MM.1S (cell line): Measurements from ENCODE around the gene C8A.

Experiments
- DNase-seq: peaks from one replicate; pipeline ENCODE4 v3.0.0-alpha.2; 2015
- H2AFZ ChIP-seq: fragments of 300-600 bp; sonication (generic); 2 replicates; pipeline ENCODE4 v1.6.0; 2016; ENCODE audit warnings: antibody characterized with exemption, low read length
- H3F3A ChIP-seq: fragments of 300-600 bp; sonication (generic); 2 replicates; pipeline ENCODE4 v1.6.1; 2016; ENCODE audit warnings: mild to moderate bottlenecking, antibody characterized with exemption, low read length, moderate library complexity, mixed read lengths; ENCODE audit not compliant: insufficient read depth
- H3K27ac ChIP-seq: fragments of 300-600 bp; sonication (generic); 2 replicates; pipeline ENCODE4 v1.5.1; 2016; ENCODE audit warnings: mild to moderate bottlenecking, low read length
- H3K27me3 ChIP-seq: fragments of 300-600 bp; sonication (generic); replicated peaks from 2 replicates; pipeline ENCODE4 v1.6.0; 2016; ENCODE audit warnings: low read length; ENCODE audit not compliant: insufficient read depth
- H3K36me3 ChIP-seq: fragments of 300-600 bp; sonication (generic); replicated peaks from 2 replicates; pipeline ENCODE4 v1.6.1; 2016; ENCODE audit warnings: mild to moderate bottlenecking, low read length, mixed read lengths; ENCODE audit not compliant: insufficient read depth
- H3K4me1 ChIP-seq: fragments of 300-600 bp; sonication (generic); 2 replicates; pipeline ENCODE4 v1.6.1; 2016; ENCODE audit warnings: low read length, mixed read lengths
- H3K4me2 ChIP-seq: fragments of 300-600 bp; sonication (generic); 2 replicates; pipeline ENCODE4 v1.6.0; 2016; ENCODE audit warnings: low read depth, low read length
- H3K4me3 ChIP-seq: fragments of 300-600 bp; sonication (generic); 2 replicates; pipeline ENCODE4 v1.5.1; 2016; ENCODE audit warnings: low read length, mixed read lengths
- H3K79me2 ChIP-seq: fragments of 300-600 bp; sonication (generic); 2 replicates; pipeline ENCODE4 v1.6.1; 2016; ENCODE audit warnings: mixed run types, low read length, mixed read lengths
- H3K9ac ChIP-seq: fragments of 300-600 bp; sonication (generic); 2 replicates; pipeline ENCODE4 v1.6.1; 2016; ENCODE audit warnings: low read length, mixed read lengths
- H3K9me2 ChIP-seq: fragments of 300-600 bp; sonication (generic); replicated peaks from 2 replicates; pipeline ENCODE4 v1.6.1; 2016; ENCODE audit warnings: mild to moderate bottlenecking, low read length, mixed read lengths; ENCODE audit not compliant: insufficient read depth
- H3K9me3 ChIP-seq: fragments of 300-600 bp; sonication (generic); replicated peaks from 2 replicates; pipeline ENCODE4 v1.6.1; 2016; ENCODE audit warnings: mild to moderate bottlenecking, low read length, mixed read lengths; ENCODE audit not compliant: insufficient read depth
- H4K20me1 ChIP-seq: fragments of 300-600 bp; sonication (generic); 2 replicates; pipeline ENCODE4 v1.6.1; 2016; ENCODE audit warnings: mild to moderate bottlenecking, low read length, moderate library complexity, mixed read lengths; ENCODE audit not compliant: insufficient read depth
- EZH2 ChIP-seq: fragments of 300-600 bp; sonication (generic); optimal IDR thresholded peaks from 2 replicates; pipeline ENCODE3; 2017; ENCODE audit warnings: low read depth, mild to moderate bottlenecking, antibody characterized with exemption, low read length, mixed read lengths
- EZH2phosphoT487 ChIP-seq: fragments of 300-600 bp; sonication (generic); IDR thresholded peaks from 2 replicates; pipeline ENCODE4 v1.6.1; 2018; ENCODE audit warnings: antibody characterized with exemption, low read length
- TF ChIP-seq, protein P1 (sequence below): fragments of 300-600 bp; sonication (generic); IDR thresholded peaks from 2 replicates; pipeline ENCODE4 v1.5.1; 2016; ENCODE audit warnings: antibody characterized with exemption, low read length, mixed read lengths

C8A gene

DNA sequence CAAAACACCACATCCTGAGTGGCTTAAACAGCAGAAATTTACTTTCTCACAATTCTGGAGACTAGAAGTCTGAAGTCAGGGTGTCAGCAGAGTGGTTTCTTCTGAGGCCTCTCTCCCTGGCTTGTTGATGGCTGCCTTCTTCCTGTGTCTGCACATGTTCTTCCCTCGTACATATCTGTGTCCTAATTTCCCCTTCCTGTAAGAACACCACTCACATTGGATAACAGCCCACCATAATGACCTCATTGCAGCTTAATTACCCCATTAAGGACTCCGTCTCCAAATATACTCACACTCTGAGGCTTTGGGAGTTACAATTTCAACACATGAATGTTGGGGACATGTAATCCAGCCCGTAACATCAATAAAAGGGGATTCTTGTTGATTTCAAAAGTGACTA is 23.4 kb downstream of the C8A start:
- Histone ChIP-seq H2AFZ (no peak overlapping the region), H3K27ac (no peak overlapping the region), H3K9me2 (no peaks in the 10 kb centered on the region), H3K27me3 (no peaks in the 10 kb centered on the region), H3K4me1 (no peaks in the 10 kb centered on the region), H3K36me3 (no peaks in the 10 kb centered on the region), H4K20me1 (no peaks in the 10 kb centered on the region), H3F3A (no peaks in the 10 kb centered on the region), H3K9ac (no peak overlapping the region), H3K9me3 (no peaks in the 10 kb centered on the region), H3K4me3 (no peak overlapping the region), H3K4me2 (no peak overlapping the region), H3K79me2 (no peaks in the 10 kb centered on the region)
- TF ChIP-seq, protein P1, sequence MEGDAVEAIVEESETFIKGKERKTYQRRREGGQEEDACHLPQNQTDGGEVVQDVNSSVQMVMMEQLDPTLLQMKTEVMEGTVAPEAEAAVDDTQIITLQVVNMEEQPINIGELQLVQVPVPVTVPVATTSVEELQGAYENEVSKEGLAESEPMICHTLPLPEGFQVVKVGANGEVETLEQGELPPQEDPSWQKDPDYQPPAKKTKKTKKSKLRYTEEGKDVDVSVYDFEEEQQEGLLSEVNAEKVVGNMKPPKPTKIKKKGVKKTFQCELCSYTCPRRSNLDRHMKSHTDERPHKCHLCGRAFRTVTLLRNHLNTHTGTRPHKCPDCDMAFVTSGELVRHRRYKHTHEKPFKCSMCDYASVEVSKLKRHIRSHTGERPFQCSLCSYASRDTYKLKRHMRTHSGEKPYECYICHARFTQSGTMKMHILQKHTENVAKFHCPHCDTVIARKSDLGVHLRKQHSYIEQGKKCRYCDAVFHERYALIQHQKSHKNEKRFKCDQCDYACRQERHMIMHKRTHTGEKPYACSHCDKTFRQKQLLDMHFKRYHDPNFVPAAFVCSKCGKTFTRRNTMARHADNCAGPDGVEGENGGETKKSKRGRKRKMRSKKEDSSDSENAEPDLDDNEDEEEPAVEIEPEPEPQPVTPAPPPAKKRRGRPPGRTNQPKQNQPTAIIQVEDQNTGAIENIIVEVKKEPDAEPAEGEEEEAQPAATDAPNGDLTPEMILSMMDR, result no peak
- no peak for TF ChIP-seq EZH2phosphoT487
- TF ChIP-seq EZH2, result no peak
- no peak for DNase-seq

DNA sequence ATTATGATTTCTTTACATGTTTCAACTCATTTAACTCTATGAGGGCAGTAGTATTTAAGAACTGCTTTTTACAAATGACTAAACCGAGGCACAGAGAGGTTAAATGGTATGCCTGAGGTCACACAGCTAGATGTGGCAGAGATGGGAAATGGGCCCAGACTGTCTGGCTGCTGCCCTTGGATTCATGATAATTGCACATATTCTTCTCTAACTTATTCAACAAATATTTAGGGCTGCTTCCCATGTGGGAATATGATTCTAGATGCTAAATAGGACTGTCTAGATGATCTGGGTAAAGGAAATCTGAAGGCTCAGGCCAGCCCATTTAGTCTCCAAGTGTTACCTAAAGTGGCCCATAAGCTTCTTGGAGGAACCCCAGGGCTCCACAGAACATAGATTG is 26.2 kb downstream of the C8A start:
- DNase-seq, result no peak
- Histone ChIP-seq H3K9ac (no peak overlapping the region), H3K4me1 (no peaks in the 10 kb centered on the region), H3K9me2 (no peaks in the 10 kb centered on the region), H2AFZ (no peak overlapping the region), H3K36me3 (no peaks in the 10 kb centered on the region), H3K9me3 (no peaks in the 10 kb centered on the region), H3K27me3 (no peaks in the 10 kb centered on the region), H3K79me2 (no peaks in the 10 kb centered on the region), H3K27ac (no peak overlapping the region), H3K4me3 (no peak overlapping the region), H3K4me2 (no peak overlapping the region), H4K20me1 (no peaks in the 10 kb centered on the region), H3F3A (no peaks in the 10 kb centered on the region)
- TF ChIP-seq EZH2 (no peak), EZH2phosphoT487 (no peak)
- TF ChIP-seq, protein P1, result no peak

DNA sequence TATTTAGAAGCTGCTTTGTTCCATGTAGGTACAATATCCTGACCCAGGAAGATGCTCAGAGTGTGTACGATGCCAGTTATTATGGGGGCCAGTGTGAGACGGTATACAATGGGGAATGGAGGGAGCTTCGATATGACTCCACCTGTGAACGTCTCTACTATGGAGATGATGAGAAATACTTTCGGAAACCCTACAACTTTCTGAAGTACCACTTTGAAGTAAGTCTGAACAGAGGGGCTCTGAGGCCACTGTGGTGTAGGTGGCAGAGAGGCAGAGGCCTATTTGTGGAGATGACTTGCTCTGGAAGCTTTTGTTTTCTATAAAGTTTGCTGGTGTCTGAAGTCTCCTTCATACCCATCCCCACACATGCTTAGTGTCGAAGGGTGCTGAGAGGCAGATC is 26.8 kb downstream of the C8A start:
- Histone ChIP-seq H2AFZ (no peak overlapping the region), H3K9me2 (no peaks in the 10 kb centered on the region), H3K79me2 (no peaks in the 10 kb centered on the region), H3K27me3 (no peaks in the 10 kb centered on the region), H3K9ac (no peak overlapping the region), H3K4me2 (no peak overlapping the region), H3F3A (no peaks in the 10 kb centered on the region), H3K9me3 (no peaks in the 10 kb centered on the region), H3K4me1 (no peaks in the 10 kb centered on the region), H3K4me3 (no peak overlapping the region), H3K36me3 (no peaks in the 10 kb centered on the region), H3K27ac (no peak overlapping the region), H4K20me1 (no peaks in the 10 kb centered on the region)
- DNase-seq, result no peak
- TF ChIP-seq EZH2phosphoT487 (no peak), EZH2 (no peak)
- TF ChIP-seq, protein P1, result no peak

DNA sequence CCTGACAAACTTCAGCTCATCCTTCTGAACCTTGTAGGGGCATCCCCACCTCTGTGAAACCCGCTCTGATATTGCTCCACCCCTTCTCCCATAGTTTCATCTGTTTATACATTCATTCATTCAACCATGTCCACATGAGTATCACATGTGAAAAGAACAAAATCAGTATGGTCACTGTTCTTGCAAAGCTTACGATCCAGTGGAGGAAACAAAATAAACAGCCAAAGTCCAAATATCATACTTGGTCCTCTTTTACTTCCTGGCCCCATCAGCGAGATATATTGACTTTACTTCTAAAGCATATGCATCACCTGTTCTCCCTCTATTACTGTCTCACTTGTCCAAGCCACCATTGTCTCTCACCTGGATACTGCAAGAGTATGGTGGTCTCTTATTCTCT is 35.6 kb downstream of the C8A start:
- no peaks in the 10 kb centered on the region for H3K36me3 ChIP-seq
- no peaks in the 10 kb centered on the region for H3K4me1 ChIP-seq
- H4K20me1 ChIP-seq, result no peaks in the 10 kb centered on the region
- H3K4me3 ChIP-seq, result no peak overlapping the region
- H3F3A ChIP-seq, result no peaks in the 10 kb centered on the region
- H2AFZ ChIP-seq, result no peak overlapping the region
- no peaks in the 10 kb centered on the region for H3K27me3 ChIP-seq
- H3K9me3 ChIP-seq, result no peaks in the 10 kb centered on the region
- TF ChIP-seq EZH2, result no peak
- no peak for TF ChIP-seq EZH2phosphoT487
- TF ChIP-seq, protein P1, result no peak
- no peaks in the 10 kb centered on the region for H3K79me2 ChIP-seq
- H3K9ac ChIP-seq, result no peak overlapping the region
- DNase-seq, result no peak
- H3K9me2 ChIP-seq, result no peaks in the 10 kb centered on the region
- no peak overlapping the region for H3K4me2 ChIP-seq
- no peak overlapping the region for H3K27ac ChIP-seq
